Measurements from ENCODE around the gene KAT2B.
"Not testable (repeated sequence)": the region's sequence is repeated elsewhere in the genome, so short reads cannot be mapped to it uniquely, and the experiment has no call there.

Gene KAT2B

GRCh38 chr3:20041197-20041780, 1.0 kb downstream of the KAT2B start:
- peak; percentile 62 for DNase-seq (ENCODE audit: low read depth)

GRCh38 chr3:20042331-20042730, 2.1 kb downstream of the KAT2B start:
- DNase-seq (ENCODE audit: low read depth), result no peak

- peak; percentile 34 for DNase-seq (ENCODE audit: low read depth)
These were observed 3.1 kb downstream of the KAT2B start for GRCh38 chr3:20043396-20043795.

- no peak for DNase-seq (ENCODE audit: low read depth)
These were observed 3.6 kb downstream of the KAT2B start for GRCh38 chr3:20043825-20044224.

- not testable (repeated sequence) for DNase-seq (ENCODE audit: low read depth)
These were observed 4.9 kb downstream of the KAT2B start for GRCh38 chr3:20045141-20045540.

GRCh38 chr3:20046556-20046955, 6.3 kb downstream of the KAT2B start:
- DNase-seq (ENCODE audit: low read depth), result no peak

- DNase-seq (ENCODE audit: low read depth), result no peak
These were observed 7.1 kb downstream of the KAT2B start for GRCh38 chr3:20047341-20047779.

GRCh38 chr3:20047976-20048883, 8.0 kb downstream of the KAT2B start:
- no peak for DNase-seq (ENCODE audit: low read depth)

- DNase-seq (ENCODE audit: low read depth), result no peak
These were observed 11.0 kb downstream of the KAT2B start for GRCh38 chr3:20051123-20051806.

GRCh38 chr3:20052851-20053250, 12.6 kb downstream of the KAT2B start:
- no peak for DNase-seq (ENCODE audit: low read depth)

- DNase-seq (ENCODE audit: low read depth), result peak; percentile 26
These were observed 14.3 kb downstream of the KAT2B start for GRCh38 chr3:20054549-20054987.

GRCh38 chr3:20055020-20055775, 15.0 kb downstream of the KAT2B start:
- DNase-seq (ENCODE audit: low read depth), result no peak

- DNase-seq (ENCODE audit: low read depth), result no peak
These were observed 15.6 kb downstream of the KAT2B start for GRCh38 chr3:20055842-20056241.

GRCh38 chr3:20056725-20057611, 16.7 kb downstream of the KAT2B start:
- DNase-seq (ENCODE audit: low read depth), result no peak

- no peak for DNase-seq (ENCODE audit: low read depth)
These were observed 17.4 kb downstream of the KAT2B start for GRCh38 chr3:20057612-20058180.

GRCh38 chr3:20059929-20060328, 19.7 kb downstream of the KAT2B start:
- DNase-seq (ENCODE audit: low read depth), result no peak

- no peak for DNase-seq (ENCODE audit: low read depth)
These were observed 20.9 kb downstream of the KAT2B start for GRCh38 chr3:20060974-20061685.

GRCh38 chr3:20062996-20063395, 22.8 kb downstream of the KAT2B start:
- no peak for DNase-seq (ENCODE audit: low read depth)

- no peak for DNase-seq (ENCODE audit: low read depth)
These were observed 24.1 kb downstream of the KAT2B start for GRCh38 chr3:20064387-20064786.

All from T follicular helper cell (primary cell).